OCI-M1 (cell line): ENCODE measurements around the gene ATG7.
"Not testable (repeated sequence)": the region's sequence is repeated elsewhere in the genome, so short reads cannot be mapped to it uniquely, and the experiment has no call there.

Experiments
- DNase-seq: peaks from one replicate; lab custom pipeline; 2025; lab: John Stamatoyannopoulos, UW

ATG7 gene

DNA sequence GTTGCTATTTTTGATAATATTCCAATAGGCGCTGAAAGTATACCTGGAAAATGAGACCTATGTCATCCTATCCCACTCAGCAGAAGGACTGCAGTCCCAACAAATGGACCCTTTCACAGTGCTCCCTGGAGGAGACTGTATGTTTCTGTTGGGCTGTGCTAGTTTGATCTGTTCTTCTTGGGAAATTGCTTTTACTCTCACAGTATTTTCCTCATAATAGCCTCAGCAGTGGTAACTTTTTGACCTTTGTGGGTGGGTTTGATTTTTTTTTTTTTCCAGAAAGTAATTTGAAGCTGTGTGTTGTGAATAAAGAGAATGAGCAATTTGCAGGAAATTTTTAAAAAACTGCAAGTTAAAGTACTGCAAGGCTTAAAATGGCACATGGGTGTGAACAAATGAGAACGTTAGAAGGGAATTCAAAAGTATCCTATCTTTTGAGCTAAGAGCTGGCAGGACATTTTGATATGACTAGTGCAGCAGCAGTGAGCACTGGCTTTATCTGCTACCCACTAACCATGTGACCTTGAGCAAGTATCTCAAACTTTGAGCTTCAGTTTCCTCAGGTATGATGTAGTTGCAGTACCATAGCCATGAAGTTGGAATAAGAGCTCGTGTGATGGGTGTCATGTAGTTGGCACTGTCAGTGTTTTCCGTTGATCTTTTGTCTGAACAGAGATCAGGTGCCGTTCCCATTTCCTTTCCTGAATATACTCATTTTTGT, 118.4 kb downstream of the ATG7 start:
- peak; percentile 18 for DNase-seq

DNA sequence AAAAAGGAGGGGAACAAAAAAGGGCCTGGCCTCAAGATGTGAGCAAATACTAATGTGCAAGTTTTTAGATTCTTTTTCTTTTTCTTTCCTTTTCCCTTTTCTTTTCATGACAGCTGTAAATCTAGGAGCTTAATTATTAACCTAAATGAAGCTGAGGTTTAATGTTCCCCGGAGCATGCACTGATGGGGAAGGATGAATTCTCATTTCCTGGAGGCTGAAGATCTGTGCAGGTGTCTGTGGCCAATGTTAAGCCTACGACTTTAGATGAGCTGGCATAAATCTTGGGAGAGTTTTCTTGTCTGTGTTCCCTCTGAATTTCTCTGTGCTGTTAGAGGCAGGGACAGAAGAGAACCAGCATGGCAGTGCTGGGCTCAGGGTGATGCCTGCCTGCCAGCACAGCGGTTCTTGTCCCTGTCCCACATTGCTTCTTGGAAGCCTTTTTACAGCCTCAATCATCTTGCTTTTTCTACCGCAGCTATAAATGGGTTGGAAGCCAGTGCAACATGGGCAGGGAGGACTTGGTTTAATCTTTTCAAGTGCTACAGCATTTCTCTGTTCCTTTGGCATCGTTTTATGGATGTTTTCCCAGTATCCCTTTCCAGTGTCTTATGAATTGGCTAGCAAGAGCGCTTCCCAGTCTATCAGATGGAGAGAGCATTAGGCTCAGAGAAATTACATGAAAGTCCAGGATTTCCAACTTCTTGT, 119.1 kb downstream of the ATG7 start:
- DNase-seq, result no peak

DNA sequence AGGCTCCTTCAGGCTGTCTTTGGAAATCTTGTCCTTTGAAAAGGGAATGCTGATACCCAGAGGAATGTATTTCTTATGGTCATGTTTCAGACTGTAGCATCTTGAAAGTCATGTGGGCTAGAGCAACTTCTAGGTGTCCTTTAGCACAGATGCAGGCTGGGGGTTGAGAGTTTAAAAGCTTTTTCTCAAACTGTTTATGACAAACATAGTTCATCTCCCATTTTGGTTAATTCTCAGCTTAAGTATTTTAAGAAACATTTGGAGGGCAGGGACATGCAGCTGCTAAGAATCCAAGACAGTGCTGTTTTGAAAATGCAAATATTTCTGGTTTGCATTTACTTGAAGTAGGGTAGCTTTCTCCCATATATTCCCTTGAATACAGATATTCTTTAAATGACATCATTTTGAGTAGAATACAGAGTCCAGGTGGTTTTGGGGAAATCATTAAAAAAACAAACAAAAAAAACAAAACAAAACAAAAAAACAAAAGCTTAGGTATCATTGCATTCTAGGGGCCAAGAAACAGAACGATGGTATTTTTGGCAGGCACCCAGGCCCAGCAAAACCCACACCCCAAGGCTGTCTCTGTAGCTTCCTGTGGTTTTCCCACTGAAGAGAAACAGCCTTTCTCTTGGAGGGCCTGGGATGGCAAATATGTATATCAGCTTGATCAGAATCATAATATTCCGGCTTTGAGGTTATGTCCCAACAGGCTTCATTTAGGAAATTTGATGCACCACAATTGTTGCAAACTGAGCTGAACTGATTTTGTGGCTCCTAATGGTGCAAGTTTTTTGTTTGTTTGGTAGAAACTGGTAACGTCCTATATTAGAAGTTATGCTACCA, 120.0 kb downstream of the ATG7 start:
- DNase-seq, result no peak

DNA sequence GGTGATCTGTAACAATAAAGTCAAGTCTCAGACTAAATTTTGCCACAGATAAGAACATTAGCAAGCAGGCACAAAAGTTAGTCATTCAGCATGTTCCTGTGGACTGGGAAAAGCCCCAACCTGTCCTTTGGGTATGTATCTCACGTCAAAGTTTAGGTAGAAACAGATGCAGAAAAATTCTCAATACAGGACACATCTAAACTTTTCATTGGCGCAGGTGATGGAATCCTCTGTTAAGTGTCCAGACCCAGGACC, 120.6 kb downstream of the ATG7 start:
- no peak for DNase-seq

DNA sequence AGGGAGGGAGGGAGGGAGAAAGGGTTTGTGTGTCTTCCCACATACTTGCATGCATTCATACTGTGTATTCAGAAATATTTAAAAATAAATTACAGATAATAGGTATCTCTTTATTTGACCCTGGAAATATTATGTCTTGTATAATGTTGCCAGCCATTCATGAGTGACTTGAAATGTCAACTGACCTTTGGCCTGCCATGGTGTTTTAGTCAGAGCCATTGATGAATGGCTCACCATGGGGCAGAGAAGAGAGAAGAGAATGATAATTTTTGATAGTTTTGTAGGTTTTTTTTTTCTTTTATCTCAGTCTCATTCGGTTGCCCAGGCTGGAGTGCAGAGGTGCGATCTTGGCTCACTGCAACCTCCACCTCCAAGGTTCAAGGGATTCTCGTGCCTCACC, 121.2 kb downstream of the ATG7 start:
- no peak for DNase-seq

DNA sequence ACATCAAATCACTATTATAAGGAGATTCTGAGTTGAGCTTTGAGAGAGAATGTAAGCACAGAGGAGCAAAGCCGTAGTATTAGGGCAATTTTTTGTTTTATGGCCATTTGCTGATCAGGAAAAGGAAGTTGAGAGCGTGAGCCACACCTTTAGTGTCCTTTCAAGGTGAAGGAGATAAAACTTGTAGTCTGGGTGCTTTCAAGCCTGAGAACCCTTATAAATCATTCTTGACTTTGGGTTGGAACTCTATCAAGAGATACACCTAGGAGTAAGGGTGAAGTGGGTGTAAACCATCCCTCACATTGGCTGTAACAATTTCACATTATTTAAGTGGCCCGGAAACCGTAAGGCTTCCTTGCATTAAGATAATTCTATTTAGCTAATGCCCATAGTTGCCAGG, 122.2 kb downstream of the ATG7 start:
- no peak for DNase-seq

DNA sequence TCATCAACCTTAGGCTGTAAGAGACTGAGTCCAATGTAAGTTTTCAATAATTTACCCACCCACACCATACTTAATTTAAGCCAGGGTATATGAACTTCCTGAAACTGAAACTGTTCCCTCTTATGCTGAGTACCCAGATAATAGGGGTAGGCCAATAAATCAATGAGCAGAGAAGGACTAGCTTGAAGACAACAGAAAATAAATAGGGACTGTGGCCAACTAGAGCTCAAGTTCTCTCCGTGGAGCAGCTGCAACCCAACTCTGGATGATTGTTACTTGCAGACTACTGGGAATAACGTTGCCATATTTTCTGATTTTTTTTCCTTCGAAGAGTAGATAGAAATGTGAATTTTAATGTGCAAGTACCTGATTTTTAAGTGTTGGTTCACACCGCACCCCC, 128.0 kb downstream of the ATG7 start:
- no peak for DNase-seq

DNA sequence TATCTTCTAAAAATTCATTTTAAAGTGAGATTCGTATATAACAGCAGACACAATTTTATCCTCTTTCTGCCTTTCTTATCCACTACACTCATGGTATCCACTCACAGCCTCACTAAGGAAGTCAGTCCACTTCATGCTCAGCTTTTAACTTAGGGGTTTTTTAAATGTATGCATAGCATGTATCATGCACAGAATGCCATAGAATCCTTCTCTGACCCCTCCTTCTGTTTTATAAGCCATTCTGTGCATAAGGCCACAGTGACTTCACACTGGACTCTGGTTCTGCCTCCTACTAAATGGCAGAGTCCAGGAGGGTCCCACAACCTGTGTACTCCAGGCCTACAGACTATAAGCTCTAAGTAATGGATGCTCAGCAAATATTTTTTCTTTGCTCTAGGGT, 129.2 kb downstream of the ATG7 start:
- DNase-seq, result no peak

DNA sequence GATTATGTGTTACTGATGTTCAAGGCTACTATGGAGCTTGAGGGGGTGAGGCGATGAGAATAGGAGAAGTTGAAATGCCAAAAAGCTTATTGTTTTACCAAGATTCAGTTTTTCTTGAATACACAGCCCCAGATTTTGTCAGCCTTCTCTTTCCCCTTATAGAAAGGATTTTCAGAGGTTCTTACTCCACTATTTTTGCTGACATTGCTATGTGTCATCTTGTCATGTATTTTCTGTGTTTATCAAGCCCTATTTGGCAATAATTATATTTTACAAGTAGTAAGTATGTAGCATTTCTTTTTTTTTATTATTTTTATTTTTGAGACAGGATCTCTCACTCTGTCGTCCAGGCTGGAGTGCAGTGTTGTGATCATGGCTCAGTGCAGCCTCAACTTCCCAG, 133.1 kb downstream of the ATG7 start:
- no peak for DNase-seq

DNA sequence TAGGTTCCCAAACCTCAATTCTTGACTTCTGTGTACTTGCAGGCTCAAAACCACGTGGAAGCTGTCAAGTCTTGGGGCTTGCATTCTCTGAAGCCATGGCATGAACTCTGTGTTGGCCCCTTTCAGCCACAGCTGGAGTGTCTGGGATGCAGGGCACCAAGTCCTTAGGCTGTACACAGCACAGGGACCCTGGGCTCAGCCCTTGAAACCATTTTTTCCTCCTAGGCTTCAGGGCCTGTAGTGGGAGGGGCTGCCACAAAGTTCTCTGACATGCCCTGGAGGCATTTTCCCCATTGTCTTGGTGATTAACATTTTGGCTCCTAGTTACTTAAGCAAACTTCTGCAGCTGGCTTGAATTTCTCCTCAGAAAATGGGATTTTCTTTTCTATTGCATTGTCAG, 135.4 kb downstream of the ATG7 start:
- no peak for DNase-seq

DNA sequence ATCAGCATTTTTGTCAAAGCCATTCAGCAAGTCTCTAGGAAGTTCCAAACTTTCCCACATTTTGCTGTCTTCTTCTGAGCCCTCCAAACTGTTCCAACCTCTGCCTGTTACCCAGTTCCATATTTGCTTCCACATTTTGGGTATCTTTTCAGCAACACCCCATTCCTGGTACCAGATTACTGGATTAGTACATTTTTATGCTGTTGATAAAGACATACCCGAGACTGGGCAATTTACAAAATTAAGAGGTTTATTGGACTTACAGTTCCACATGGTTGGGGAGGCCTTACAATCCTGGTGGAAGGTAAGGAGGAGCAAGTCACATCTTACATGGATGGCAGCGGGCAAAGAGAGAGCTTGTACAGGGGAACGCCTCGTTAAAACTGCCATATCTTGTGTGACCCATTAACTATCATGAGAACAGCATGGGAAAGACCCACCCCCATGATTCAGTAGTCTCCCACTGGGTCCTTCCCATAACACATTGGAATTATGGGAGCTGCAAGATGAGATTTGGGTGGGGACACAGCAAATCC, 136.2 kb downstream of the ATG7 start:
- not testable (repeated sequence) for DNase-seq

DNA sequence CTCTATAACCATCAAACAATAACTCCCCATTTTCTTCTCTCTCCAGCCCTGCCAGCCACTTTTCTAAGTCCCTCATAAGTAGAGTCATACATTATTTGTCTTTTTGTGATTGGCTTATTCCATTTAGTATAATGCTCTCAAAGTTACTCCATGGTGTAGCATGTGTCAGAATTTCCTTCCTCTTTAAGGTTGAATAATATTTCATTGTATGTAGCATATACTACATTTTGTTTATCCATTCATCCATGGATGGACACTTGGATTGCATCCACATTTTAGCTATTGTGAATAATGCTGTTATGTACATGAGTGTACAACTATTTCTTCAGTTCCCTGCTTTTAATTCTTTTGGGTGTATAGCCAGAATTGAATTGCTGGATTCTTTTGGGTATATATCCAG, 138.4 kb downstream of the ATG7 start:
- DNase-seq, result no peak

DNA sequence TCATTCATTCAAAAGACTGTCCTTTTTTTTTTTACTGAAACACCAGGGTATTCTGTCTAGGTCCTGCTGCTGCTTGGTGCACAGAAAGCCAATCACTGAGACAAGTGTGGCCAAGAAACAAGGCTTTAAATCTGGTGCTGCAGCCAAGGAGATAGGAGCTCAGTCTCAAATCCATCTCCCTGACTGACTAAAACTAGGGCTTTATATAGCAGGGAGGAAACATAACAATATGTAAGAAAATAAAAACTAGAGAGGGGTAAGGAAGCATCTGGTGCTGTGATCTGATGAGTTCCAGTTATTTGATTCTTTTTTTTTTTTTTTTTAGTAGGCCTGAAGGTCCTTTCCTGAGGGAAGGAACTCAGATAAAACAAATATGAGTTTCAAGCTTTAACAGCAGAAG, 139.8 kb downstream of the ATG7 start:
- DNase-seq, result no peak

DNA sequence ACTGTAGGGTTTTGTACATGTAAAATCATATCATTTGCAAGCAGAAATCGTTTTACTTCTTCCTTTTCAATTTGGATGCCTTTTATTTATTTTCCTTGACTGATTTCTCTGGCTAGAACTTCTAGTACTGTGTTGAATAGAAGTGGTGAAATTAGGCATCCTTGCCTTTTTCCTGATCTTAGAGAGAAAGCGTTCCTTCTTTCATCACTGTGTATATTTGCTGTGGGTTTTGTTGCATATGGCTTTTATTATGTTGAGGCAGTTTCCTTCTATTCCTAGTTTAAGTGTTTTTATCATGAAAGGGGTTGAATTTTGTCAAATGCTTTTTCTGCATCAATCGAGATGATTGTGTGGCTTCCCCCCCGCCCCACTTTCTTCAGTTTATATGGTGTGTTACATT, 140.9 kb downstream of the ATG7 start:
- no peak for DNase-seq

DNA sequence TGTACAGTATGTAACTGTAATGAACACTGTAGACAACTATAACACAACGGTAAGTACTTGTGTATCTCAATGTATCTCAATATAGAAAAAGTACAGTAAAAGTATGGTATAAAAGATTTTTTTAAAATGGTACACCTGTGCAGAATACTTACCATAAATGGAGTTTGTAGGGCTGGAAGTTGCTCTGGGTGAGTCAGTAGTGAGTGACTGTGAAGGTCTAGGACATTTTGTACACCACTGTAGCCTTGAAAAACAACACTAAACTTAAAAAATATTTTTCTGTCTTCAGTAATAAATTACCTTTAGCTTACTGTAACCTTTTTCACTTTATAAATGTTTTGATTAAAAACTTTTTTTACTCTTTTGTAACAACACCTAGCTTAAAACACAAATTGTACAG, 142.9 kb downstream of the ATG7 start:
- DNase-seq, result no peak

DNA sequence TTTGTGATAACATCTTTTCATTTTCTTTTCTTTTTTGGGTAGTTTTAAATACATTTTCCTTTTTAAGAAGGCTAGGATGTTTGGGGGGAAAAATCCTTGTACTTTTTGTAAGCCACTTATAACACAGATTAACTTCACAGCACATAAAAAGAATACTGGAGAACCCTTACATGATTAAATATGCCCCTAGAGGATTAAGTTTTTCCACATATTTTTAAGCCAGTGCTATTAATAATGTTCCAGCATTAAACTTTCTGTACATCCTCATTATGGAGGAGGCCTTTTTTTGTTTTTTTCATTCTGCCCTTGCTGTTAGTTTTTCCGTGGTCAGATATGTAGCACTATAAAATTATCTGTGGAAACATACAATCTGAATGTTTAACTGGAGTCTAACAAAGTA, 147.9 kb downstream of the ATG7 start:
- no peak for DNase-seq

DNA sequence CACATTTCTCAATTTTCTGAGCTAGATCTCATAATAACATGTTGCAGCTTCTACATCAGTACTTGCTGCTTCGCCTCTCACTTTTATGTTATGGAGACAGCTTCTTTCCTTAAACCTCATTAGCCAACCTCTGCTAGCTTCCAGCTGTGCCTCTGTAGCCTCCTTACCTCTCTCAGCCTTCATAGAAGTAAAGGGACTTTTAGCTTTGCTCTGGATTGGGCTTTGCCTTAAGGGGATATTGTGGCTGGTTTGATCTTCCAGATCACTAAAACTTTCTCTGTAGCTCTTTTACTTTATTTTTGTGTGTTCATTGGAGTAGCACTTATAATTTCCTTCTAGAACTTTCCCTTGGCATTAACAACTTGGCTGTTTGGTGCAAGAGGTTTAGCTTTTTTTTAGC, 150.1 kb downstream of the ATG7 start:
- DNase-seq, result no peak

DNA sequence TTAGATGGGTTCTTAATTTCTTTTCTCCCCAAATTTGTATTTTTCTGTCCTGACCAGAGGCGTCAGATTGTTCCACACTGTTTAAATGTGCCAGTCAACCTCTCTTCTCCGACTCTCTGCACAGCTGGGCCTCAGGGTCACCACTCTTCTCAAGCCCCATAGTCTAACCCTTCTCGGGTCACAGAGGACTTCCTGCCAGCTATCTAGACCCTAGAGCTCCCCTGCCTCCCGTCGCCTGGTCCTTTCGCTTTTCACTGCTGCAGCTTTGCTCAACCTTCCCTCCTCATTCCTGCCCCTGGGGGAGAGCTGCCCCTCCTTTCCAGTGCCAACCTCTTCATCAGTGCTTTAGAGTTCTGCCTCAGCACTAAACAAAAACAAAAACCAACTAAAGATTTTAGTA, 151.7 kb downstream of the ATG7 start:
- no peak for DNase-seq

DNA sequence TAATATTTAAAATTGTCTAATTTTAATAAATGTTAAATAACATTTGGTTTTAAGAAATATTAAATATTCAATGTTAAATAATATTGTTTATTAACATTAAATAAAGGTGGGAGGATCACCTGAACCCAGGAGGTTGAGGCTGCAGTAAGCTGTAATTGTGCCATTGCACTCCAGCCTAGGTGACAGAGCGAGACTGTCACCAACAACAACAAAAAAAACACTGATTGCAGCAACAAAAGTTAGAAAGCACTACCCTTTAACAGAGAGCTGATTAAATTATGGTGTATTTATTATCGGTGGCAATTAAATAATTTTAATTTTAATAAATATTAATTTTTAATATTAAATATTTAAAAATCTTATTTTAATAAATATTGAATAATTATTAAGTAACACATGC, 152.1 kb downstream of the ATG7 start:
- no peak for DNase-seq

DNA sequence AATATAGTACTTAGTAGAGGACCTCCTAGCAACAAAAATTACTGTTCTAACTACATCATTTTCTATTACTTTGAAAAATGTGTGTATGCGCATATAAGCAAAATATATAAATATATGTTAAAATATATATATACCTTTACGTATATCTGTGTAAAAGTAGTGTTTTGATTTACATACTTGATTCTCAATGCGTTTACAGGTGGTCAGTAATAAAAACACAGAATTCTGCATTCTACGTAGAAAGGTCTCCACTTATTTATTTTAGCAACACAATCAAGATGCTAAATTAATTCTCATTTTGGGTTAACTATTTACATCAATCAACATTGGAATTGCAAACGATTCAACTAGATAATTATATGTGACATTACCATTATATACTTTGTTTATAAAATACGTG, 158.0 kb downstream of the ATG7 start:
- DNase-seq, result no peak

DNA sequence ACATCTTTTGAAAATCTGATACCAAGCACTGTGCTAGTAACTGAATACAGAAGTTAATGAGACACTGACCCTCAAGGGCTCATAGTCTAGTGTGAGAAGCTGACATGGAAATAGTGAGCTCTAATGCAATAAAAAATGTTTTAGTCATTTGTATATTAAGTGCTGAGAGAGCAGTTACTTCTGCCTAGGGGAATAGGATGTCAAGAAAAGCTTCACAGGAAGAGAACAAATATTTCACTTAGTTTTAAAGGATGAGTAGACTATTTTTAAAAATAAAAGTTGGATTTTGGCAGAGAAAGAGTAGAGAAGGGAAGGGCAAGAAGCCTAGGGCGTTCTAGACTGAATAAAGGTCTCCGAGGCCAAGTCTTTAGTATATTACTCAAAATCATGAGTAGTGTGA, 158.4 kb downstream of the ATG7 start:
- no peak for DNase-seq

DNA sequence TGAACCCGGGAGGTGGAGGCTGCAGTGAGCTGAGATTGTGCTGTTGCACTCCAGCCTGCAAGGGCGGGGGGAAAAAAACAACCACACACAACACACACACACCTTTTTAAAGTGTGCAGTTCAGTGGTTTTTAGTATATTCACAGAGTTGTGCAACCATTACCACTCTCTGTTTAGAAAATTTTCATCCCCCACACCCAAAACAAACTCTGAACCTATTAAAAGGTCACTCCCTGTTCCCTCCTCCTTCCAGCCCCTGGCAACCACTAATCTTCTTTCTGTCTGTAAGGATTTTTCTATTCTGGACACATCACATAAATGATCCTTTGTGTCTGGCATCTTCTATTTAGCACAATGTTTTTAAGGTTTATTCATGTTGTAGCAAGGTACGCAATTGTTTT, 159.1 kb downstream of the ATG7 start:
- DNase-seq, result no peak

DNA sequence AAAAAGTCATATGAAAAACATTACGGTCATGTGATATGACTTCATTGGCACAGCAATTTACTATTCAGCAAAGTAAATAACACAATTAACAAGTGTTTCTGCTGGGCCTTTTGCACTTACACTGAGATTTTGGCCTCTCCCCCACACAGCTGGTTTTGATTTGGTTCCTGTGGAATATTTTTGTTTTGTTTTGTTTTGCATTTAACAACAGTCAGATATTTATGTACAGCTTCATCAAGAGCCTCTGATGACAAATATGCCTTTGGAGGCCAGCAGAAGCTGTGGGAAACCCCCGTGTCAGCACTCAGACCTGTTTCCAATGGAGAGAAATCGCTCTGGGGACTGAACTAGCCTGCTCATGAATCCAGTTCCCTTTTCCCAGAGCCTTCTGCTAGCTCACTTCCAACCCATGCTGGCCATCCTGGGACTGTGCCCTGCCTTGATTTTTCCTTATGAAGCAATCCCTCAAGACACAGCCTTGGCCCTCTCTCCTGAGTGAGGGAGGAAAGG, 161.9 kb downstream of the ATG7 start:
- no peak for DNase-seq
